GM12875 (cell line): ENCODE results near the gene SCUBE1.

Experiments used
- H3K4me3 ChIP-seq: one replicate; pipeline ENCODE4 v1.5.1; 2011; ENCODE audit warnings: low read depth, low read length, control low read depth
- CTCF ChIP-seq: IDR thresholded peaks from 2 replicates; pipeline ENCODE4 v1.5.1; 2011; ENCODE audit warnings: low read depth, mild to moderate bottlenecking, control low read depth, inconsistent platforms, low read length, moderate library complexity, borderline replicate concordance; ENCODE audit not compliant: insufficient read depth

SCUBE1 gene

GRCh38 chr22:43279867-43280522 lies 63.2 kb downstream of the SCUBE1 start:
- H3K4me3 ChIP-seq, result no peak overlapping the region
- no peak for TF ChIP-seq CTCF

GRCh38 chr22:43277987-43278601 lies 65.1 kb downstream of the SCUBE1 start:
- no peak for TF ChIP-seq CTCF
- H3K4me3 ChIP-seq, result no peak overlapping the region

- no peak overlapping the region for H3K4me3 ChIP-seq
- no peak for TF ChIP-seq CTCF
These were observed 66.1 kb downstream of the SCUBE1 start for GRCh38 chr22:43277091-43277490.

- H3K4me3 ChIP-seq, result no peak overlapping the region
- no peak for TF ChIP-seq CTCF
These were observed 66.9 kb downstream of the SCUBE1 start for GRCh38 chr22:43276321-43276720.

- no peak for TF ChIP-seq CTCF
- H3K4me3 ChIP-seq, result no peak overlapping the region
These were observed 67.4 kb downstream of the SCUBE1 start for GRCh38 chr22:43275545-43276317.

GRCh38 chr22:43274595-43275240 lies 68.5 kb downstream of the SCUBE1 start:
- H3K4me3 ChIP-seq, result no peak overlapping the region
- TF ChIP-seq CTCF, result no peak
